Mesendoderm (in vitro differentiated cells): ENCODE results near the gene RNLS.
A peak's percentile ranks its signal among the peaks of the same experiment; 100 is the strongest.
"Not testable (repeated sequence)": the region's sequence is repeated elsewhere in the genome, so short reads cannot be mapped to it uniquely, and the experiment has no call there.

Experiments
- DNase-seq: peaks from one replicate; pipeline ENCODE4 v3.0.0; 2013
- H2AK5ac ChIP-seq: 2 replicates; pipeline ENCODE4 v1.6.1; 2013; ENCODE audit warnings: low read length, inconsistent platforms
- H2BK120ac ChIP-seq: 2 replicates; pipeline ENCODE4 v1.6.1; 2013; ENCODE audit warnings: low read depth, mild to moderate bottlenecking, low read length, moderate library complexity, mixed read lengths
- H2BK15ac ChIP-seq: replicated peaks from 2 replicates; pipeline ENCODE4 v1.6.1; 2013; ENCODE audit warnings: low read depth, mild to moderate bottlenecking, moderate library complexity
- H2BK5ac ChIP-seq: 2 replicates; pipeline ENCODE4 v1.6.1; 2013; ENCODE audit warnings: low read length, inconsistent platforms
- H3K18ac ChIP-seq: 2 replicates; pipeline ENCODE4 v1.6.1; 2013; ENCODE audit warnings: mild to moderate bottlenecking, low read length, mixed read lengths
- H3K23ac ChIP-seq: one replicate; pipeline ENCODE4 v1.6.1; 2013; ENCODE audit warnings: low read length
- H3K27ac ChIP-seq: 2 replicates; pipeline ENCODE4 v1.5.1; 2013; ENCODE audit warnings: low read depth, mild to moderate bottlenecking, inconsistent platforms, low read length, moderate library complexity
- H3K27me3 ChIP-seq: 2 replicates; pipeline ENCODE4 v1.6.1; 2013; ENCODE audit warnings: low read length, control low read depth, mild to moderate bottlenecking, inconsistent platforms; ENCODE audit not compliant: insufficient read depth, poor library complexity
- H3K36me3 ChIP-seq: 2 replicates; pipeline ENCODE4 v1.6.1; 2013; ENCODE audit warnings: low read length, inconsistent platforms; ENCODE audit not compliant: control insufficient read depth, insufficient read depth
- H3K4ac ChIP-seq: one replicate; pipeline ENCODE4 v1.6.1; 2013; ENCODE audit warnings: low read depth, mild to moderate bottlenecking, low read length, moderate library complexity
- H3K4me1 ChIP-seq: 2 replicates; pipeline ENCODE4 v1.6.1; 2013; ENCODE audit warnings: low read depth, low read length, inconsistent platforms; ENCODE audit not compliant: control insufficient read depth
- H3K4me2 ChIP-seq: 2 replicates; pipeline ENCODE4 v1.6.1; 2013; ENCODE audit warnings: low read length
- H3K4me3 ChIP-seq: 2 replicates; pipeline ENCODE4 v1.5.1; 2013; ENCODE audit warnings: mild to moderate bottlenecking, low read length
- H3K56ac ChIP-seq: one replicate; pipeline ENCODE4 v1.6.1; 2013; ENCODE audit warnings: low read length
- H3K79me1 ChIP-seq: 2 replicates; pipeline ENCODE4 v1.6.1; 2013; ENCODE audit warnings: low read length, inconsistent platforms
- H3K79me2 ChIP-seq: 2 replicates; pipeline ENCODE4 v1.6.1; 2013; ENCODE audit warnings: mild to moderate bottlenecking, low read length; ENCODE audit not compliant: control insufficient read depth, insufficient read depth
- H3K9ac ChIP-seq: 2 replicates; pipeline ENCODE4 v1.6.1; 2013; ENCODE audit warnings: low read length, inconsistent platforms
- H4K5ac ChIP-seq: one replicate; pipeline ENCODE4 v1.6.1; 2013; ENCODE audit warnings: low read length
- H4K8ac ChIP-seq: one replicate; pipeline ENCODE4 v1.6.1; 2013; ENCODE audit warnings: low read depth, mild to moderate bottlenecking, control low read depth, low read length, moderate library complexity
- WGBS: extraction: QIAGEN DNeasy Blood & Tissue Kit; methylation state at CpG from one replicate; pipeline ENCODE4 v1.1.7; 2013; ENCODE audit warnings: low lambda C conversion rate, missing lambda C conversion rate; ENCODE audit not compliant: insufficient coverage; ENCODE audit errors: extremely low coverage; 5-methylcytosine and 5-hydroxymethylcytosine counted together

Gene RNLS

GRCh38 chr10:88280518-88280917 lies 302.6 kb downstream of the RNLS start:
- Histone ChIP-seq H2BK120ac (no peak overlapping the region), H3K9ac (no peak overlapping the region), H3K27me3 (no peaks in the 10 kb centered on the region), H3K36me3 (no peaks in the 10 kb centered on the region), H2BK5ac (no peak overlapping the region), H4K5ac (no peak overlapping the region), H2AK5ac (no peak overlapping the region), H3K4me3 (no peak overlapping the region), H2BK15ac (no peak overlapping the region), H3K79me1 (no peaks in the 10 kb centered on the region), H3K56ac (no peak overlapping the region), H4K8ac (no peak overlapping the region), H3K4ac (no peak overlapping the region), H3K4me1 (peaks cover 8% of the 10 kb centered on the region), H3K23ac (no peak overlapping the region), H3K79me2 (no peaks in the 10 kb centered on the region), H3K27ac (no peak overlapping the region), H3K4me2 (no peak overlapping the region), H3K18ac (no peak overlapping the region)
- DNase-seq, result no peak

GRCh38 chr10:88278912-88279311 lies 304.2 kb downstream of the RNLS start:
- H3K27ac ChIP-seq, result no peak overlapping the region
- H3K4me1 ChIP-seq, result peaks cover 8% of the 10 kb centered on the region
- no peak for DNase-seq
- WGBS, result no CpG with 5 or more reads among the region's 2 CpGs
- no peak overlapping the region for H2AK5ac ChIP-seq
- no peaks in the 10 kb centered on the region for H3K27me3 ChIP-seq
- H4K8ac ChIP-seq, result no peak overlapping the region
- no peak overlapping the region for H3K4me2 ChIP-seq
- H3K56ac ChIP-seq, result no peak overlapping the region
- peak overlapping the region; percentile 55 for H3K4ac ChIP-seq
- H2BK120ac ChIP-seq, result no peak overlapping the region
- no peak overlapping the region for H2BK15ac ChIP-seq
- H4K5ac ChIP-seq, result no peak overlapping the region
- no peak overlapping the region for H2BK5ac ChIP-seq
- H3K9ac ChIP-seq, result no peak overlapping the region
- H3K79me1 ChIP-seq, result no peaks in the 10 kb centered on the region
- no peaks in the 10 kb centered on the region for H3K36me3 ChIP-seq
- no peaks in the 10 kb centered on the region for H3K79me2 ChIP-seq
- no peak overlapping the region for H3K4me3 ChIP-seq
- no peak overlapping the region for H3K23ac ChIP-seq
- H3K18ac ChIP-seq, result no peak overlapping the region

GRCh38 chr10:88276945-88277344 lies 306.2 kb downstream of the RNLS start:
- H3K18ac ChIP-seq, H2BK15ac ChIP-seq, H3K9ac ChIP-seq, H3K79me2 ChIP-seq, H3K4ac ChIP-seq, H4K5ac ChIP-seq, H3K36me3 ChIP-seq, H2BK120ac ChIP-seq, H2BK5ac ChIP-seq, H3K4me1 ChIP-seq, H3K23ac ChIP-seq, H3K4me2 ChIP-seq, H3K79me1 ChIP-seq, H3K4me3 ChIP-seq, DNase-seq, H3K27me3 ChIP-seq, H2AK5ac ChIP-seq, H3K56ac ChIP-seq, H4K8ac ChIP-seq, H3K27ac ChIP-seq: not testable (repeated sequence)
- no CpG with 5 or more reads among the region's 4 CpGs for WGBS

GRCh38 chr10:88274286-88274685 lies 308.8 kb downstream of the RNLS start:
- H3K79me1 ChIP-seq, result no peaks in the 10 kb centered on the region
- no peak overlapping the region for H4K8ac ChIP-seq
- H3K23ac ChIP-seq, result no peak overlapping the region
- H3K4me3 ChIP-seq, result no peak overlapping the region
- no peak overlapping the region for H3K18ac ChIP-seq
- no peak overlapping the region for H4K5ac ChIP-seq
- no peak overlapping the region for H2BK120ac ChIP-seq
- no peaks in the 10 kb centered on the region for H3K36me3 ChIP-seq
- no peak overlapping the region for H2BK15ac ChIP-seq
- H3K9ac ChIP-seq, result no peak overlapping the region
- no peak overlapping the region for H3K56ac ChIP-seq
- H2AK5ac ChIP-seq, result no peak overlapping the region
- DNase-seq, result no peak
- no peak overlapping the region for H3K4me2 ChIP-seq
- H3K4me1 ChIP-seq, result no peaks in the 10 kb centered on the region
- no peak overlapping the region for H3K4ac ChIP-seq
- H2BK5ac ChIP-seq, result no peak overlapping the region
- H3K79me2 ChIP-seq, result no peaks in the 10 kb centered on the region
- no peak overlapping the region for H3K27ac ChIP-seq
- WGBS, result no CpG with 5 or more reads among the region's 2 CpGs
- H3K27me3 ChIP-seq, result no peaks in the 10 kb centered on the region

GRCh38 chr10:88273567-88273966 lies 309.6 kb downstream of the RNLS start:
- DNase-seq, result no peak
- H3K9ac ChIP-seq, result no peak overlapping the region
- no peak overlapping the region for H2BK5ac ChIP-seq
- H4K5ac ChIP-seq, result no peak overlapping the region
- no peaks in the 10 kb centered on the region for H3K79me2 ChIP-seq
- no CpG with 5 or more reads among the region's 4 CpGs for WGBS
- no peaks in the 10 kb centered on the region for H3K4me1 ChIP-seq
- H3K18ac ChIP-seq, result no peak overlapping the region
- no peak overlapping the region for H3K4ac ChIP-seq
- no peak overlapping the region for H2BK15ac ChIP-seq
- no peak overlapping the region for H3K27ac ChIP-seq
- no peak overlapping the region for H4K8ac ChIP-seq
- H3K23ac ChIP-seq, result no peak overlapping the region
- H3K4me2 ChIP-seq, result no peak overlapping the region
- H2AK5ac ChIP-seq, result no peak overlapping the region
- no peaks in the 10 kb centered on the region for H3K36me3 ChIP-seq
- H3K79me1 ChIP-seq, result no peaks in the 10 kb centered on the region
- no peak overlapping the region for H3K56ac ChIP-seq
- H2BK120ac ChIP-seq, result no peak overlapping the region
- no peak overlapping the region for H3K4me3 ChIP-seq
- no peaks in the 10 kb centered on the region for H3K27me3 ChIP-seq

GRCh38 chr10:88271761-88272543 lies 311.2 kb downstream of the RNLS start:
- Histone ChIP-seq H3K79me1 (no peaks in the 10 kb centered on the region), H3K56ac (no peak overlapping the region), H3K36me3 (no peaks in the 10 kb centered on the region), H3K27ac (no peak overlapping the region), H3K4me2 (no peak overlapping the region), H2BK15ac (no peak overlapping the region), H3K23ac (no peak overlapping the region), H3K9ac (no peak overlapping the region), H2AK5ac (no peak overlapping the region), H3K18ac (no peak overlapping the region), H3K79me2 (no peaks in the 10 kb centered on the region), H3K4me1 (no peaks in the 10 kb centered on the region), H3K4ac (peak overlapping the region; percentile 24), H2BK120ac (no peak overlapping the region), H2BK5ac (no peak overlapping the region), H4K8ac (no peak overlapping the region), H3K4me3 (no peak overlapping the region), H4K5ac (no peak overlapping the region), H3K27me3 (no peaks in the 10 kb centered on the region)
- no peak for DNase-seq
- WGBS, result no CpG with 5 or more reads among the region's 5 CpGs
